ENCODE results near the gene WSCD2. TPM values are rescaled to one million over a fixed set of nuclear protein-coding genes. Genes with fewer than 3 reads are reported as not detected.

WSCD2 gene
- total RNA-seq, 1 donor from 2014 or later = not detected

DNA sequence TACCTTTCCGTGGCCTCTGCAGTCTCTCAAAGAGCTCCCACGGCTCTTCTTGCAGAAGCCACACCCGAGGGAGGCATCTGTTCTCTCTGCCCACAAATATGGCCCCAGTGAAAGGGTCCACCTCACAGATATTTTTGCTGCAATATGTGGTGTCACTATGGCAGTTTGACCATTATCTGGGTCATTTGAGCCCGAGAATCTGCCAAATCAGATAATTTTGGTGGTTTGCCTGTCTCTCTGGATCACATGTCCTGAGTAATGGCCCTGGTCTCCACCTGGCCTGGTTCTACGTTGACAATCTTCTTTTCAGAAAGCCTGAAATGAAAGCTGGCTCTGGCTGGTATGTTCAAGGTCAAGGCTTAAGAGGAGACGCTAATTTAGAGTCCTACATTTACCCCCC is 5.7 kb upstream of the WSCD2 start:
- Mint-ChIP-seq H3K9me3 (no peaks in the 10 kb centered on the region), H3K4me1 (ENCODE audit: low read depth) (peaks cover 8% of the 10 kb centered on the region), H3K4me3 (no peak overlapping the region), H3K36me3 (ENCODE audit: low read depth) (no peaks in the 10 kb centered on the region), H3K27ac (no peak overlapping the region), H3K27me3 (ENCODE audit: insufficient read depth) (peaks cover 17% of the 10 kb centered on the region)
- no peak for DNase-seq (ENCODE audit: low spot score)
- intact Hi-C loops (cut with micrococcal nuclease) = no loop called here

DNA sequence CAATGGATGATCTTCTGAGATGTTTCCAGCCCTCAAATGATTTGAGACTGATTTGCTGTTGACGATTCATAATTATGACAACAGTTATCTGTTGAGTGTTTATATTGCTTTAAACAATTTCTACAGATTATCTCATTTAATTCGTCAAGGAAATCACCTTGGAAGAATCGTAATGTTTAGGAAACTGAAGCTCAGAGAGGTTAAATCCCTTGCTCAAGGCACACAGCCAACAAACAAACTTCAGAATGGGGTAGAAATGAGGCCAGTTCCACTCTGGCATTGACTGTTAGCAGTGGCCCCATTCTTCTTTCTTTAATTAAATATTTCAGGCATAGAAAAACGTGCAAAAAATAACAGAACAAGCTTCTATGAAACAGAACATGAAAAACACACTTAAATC is 4.0 kb upstream of the WSCD2 start:
- Mint-ChIP-seq H3K4me1 (ENCODE audit: low read depth) (no peaks in the 10 kb centered on the region), H3K9me3 (no peaks in the 10 kb centered on the region), H3K36me3 (ENCODE audit: low read depth) (no peaks in the 10 kb centered on the region), H3K4me3 (no peak overlapping the region), H3K27me3 (ENCODE audit: insufficient read depth) (peaks cover 25% of the 10 kb centered on the region), H3K27ac (no peak overlapping the region)
- DNase-seq (ENCODE audit: low spot score) = no peak
- intact Hi-C loops (cut with micrococcal nuclease) = no loop called here

DNA sequence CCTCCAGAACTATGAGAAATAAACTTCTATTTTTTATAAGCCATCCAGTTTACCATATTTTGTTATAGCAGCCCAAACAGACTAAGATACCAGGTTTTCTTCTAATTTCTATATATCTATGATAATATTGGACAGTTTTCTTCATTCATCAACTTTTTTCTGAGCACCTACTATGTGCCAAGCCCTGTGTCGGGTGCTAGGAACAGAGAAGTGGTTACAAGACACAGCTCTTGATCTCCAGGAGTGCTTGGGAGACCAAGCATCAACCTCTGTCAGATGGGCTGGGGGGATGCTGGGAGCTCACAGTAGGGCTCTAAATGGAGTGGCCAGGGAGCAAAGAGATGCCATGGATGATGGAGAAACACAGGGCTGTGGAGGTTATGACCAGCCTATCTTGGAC is 2.9 kb upstream of the WSCD2 start:
- Mint-ChIP-seq H3K4me1 (ENCODE audit: low read depth) (no peaks in the 10 kb centered on the region), H3K27me3 (ENCODE audit: insufficient read depth) (peaks cover 25% of the 10 kb centered on the region), H3K36me3 (ENCODE audit: low read depth) (no peaks in the 10 kb centered on the region), H3K4me3 (no peak overlapping the region), H3K27ac (no peak overlapping the region), H3K9me3 (no peaks in the 10 kb centered on the region)
- intact Hi-C loops (cut with micrococcal nuclease) = no loop called here
- DNase-seq (ENCODE audit: low spot score) = no peak

DNA sequence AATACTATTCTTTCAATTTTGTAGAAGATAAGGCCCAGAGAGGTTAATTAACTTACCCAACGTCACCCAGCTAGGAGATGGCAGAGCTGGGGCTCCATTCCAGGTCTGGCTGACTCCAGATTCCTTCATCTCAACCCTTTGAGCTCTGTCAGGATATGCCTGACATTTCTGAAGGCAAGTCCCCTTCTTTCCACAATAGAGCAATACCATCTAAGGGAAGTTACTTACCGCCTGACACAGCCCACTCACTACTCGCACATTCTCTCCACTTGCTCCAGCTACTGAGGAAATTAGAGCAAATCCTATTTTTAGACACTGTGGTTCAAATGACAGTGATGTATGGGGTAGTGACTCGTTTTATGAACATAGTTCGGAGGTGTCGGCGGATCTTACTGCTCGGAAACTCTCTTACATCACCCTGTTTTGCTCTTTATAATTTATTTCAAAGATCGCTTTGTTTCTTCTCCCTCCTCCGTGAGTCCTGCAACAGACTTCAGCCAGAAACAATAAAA is 2.0 kb upstream of the WSCD2 start:
- intact Hi-C loops (cut with micrococcal nuclease) = no loop called here
- Mint-ChIP-seq H3K36me3 (ENCODE audit: low read depth) (no peaks in the 10 kb centered on the region), H3K4me3 (no peak overlapping the region), H3K9me3 (no peaks in the 10 kb centered on the region), H3K27ac (no peak overlapping the region), H3K4me1 (ENCODE audit: low read depth) (no peaks in the 10 kb centered on the region), H3K27me3 (ENCODE audit: insufficient read depth) (peaks cover 25% of the 10 kb centered on the region)
- no peak for DNase-seq (ENCODE audit: low spot score)

DNA sequence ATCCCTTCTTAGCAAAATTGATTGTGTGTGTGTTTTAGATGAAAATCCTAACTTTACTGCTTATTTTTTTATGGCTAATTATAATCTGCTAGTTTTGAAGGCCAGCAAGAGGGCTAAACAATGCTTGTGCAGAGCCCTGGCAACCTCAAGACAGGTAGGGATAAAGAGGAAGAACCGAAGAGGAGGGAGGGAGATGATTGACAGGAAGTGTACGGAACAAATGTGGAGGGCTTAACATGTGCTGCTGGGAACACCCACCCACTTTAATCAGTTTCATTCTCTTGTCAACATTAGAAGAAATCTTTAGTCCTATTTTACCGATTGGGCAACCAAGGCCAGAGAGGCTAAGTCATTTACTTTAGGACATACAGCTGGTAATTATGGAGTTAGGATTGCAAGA is 1.4 kb upstream of the WSCD2 start:
- peaks cover 25% of the 10 kb centered on the region for H3K27me3 Mint-ChIP-seq (ENCODE audit: insufficient read depth)
- no peaks in the 10 kb centered on the region for H3K9me3 Mint-ChIP-seq
- no peak for DNase-seq (ENCODE audit: low spot score)
- H3K27ac Mint-ChIP-seq = no peak overlapping the region
- intact Hi-C loops (cut with micrococcal nuclease) = no loop called here
- no peak overlapping the region for H3K4me3 Mint-ChIP-seq
- H3K36me3 Mint-ChIP-seq (ENCODE audit: low read depth) = no peaks in the 10 kb centered on the region
- H3K4me1 Mint-ChIP-seq (ENCODE audit: low read depth) = no peaks in the 10 kb centered on the region

DNA sequence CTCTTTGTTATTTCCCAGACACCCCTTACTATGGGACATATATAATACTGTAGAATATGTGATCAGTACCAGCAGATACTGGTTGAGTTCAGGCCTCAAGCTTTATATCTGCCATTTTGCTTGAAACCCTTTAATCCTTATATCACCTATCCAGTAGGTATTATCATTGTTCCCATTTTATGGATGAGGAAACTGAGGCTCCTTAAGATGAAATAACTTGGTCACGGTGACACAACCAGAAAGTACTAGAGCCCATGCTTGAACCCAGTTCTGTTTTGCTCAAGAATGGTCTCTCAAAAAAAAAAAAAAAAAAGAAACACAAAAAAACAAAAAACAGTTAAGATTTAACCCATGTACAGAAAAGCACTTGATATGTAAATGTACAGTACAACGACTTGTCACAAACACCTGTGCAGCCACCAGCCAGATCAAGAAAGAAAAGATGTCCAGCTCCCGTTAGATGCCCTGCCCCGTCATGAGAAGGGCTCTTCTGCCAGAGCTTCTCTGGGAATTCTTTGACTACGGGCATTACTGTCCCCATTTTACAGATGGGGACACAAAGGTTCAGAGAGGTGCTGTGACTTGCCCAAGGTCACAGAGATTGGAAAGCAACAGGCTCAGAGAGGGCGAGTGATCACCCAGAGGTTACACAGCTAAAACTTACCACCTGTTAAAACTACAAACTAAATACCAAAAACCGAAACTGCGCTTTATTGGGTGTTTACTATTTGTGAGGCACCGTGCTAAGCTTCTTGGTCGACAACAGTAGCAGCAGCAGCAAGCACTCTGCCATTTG is 669 bp upstream of the WSCD2 start:
- Mint-ChIP-seq H3K36me3 (ENCODE audit: low read depth) (no peaks in the 10 kb centered on the region), H3K27ac (no peak overlapping the region), H3K27me3 (ENCODE audit: insufficient read depth) (peaks cover 25% of the 10 kb centered on the region), H3K4me1 (ENCODE audit: low read depth) (no peaks in the 10 kb centered on the region), H3K4me3 (no peak overlapping the region), H3K9me3 (no peaks in the 10 kb centered on the region)
- intact Hi-C loops (cut with micrococcal nuclease) = no loop called here
- no peak for DNase-seq (ENCODE audit: low spot score)

DNA sequence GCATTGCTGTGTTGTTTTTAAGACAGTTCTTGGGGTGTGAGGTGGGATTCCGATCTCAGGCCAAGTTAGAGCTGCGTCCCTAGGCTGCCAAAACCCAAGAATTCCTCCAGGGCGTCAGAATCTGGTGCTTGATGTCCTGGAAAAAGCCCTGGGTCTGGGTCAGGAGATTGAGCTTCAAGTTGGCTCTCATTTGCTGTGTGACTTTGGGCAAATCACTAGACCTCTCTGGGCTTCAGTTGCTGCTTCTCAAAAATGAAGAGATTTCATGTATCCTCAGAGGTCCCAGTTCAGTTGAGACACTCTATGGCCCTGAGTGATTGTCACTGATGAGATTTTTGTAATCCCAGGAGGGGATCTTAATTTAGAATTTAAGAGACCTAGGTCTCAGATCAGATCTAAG is 1.9 kb downstream of the WSCD2 start:
- Mint-ChIP-seq H3K27me3 (ENCODE audit: insufficient read depth) (peaks cover 25% of the 10 kb centered on the region), H3K27ac (no peak overlapping the region), H3K4me3 (no peak overlapping the region), H3K4me1 (ENCODE audit: low read depth) (no peaks in the 10 kb centered on the region), H3K9me3 (no peaks in the 10 kb centered on the region), H3K36me3 (ENCODE audit: low read depth) (no peaks in the 10 kb centered on the region)
- no peak for DNase-seq (ENCODE audit: low spot score)
- intact Hi-C loops (cut with micrococcal nuclease) = no loop called here

DNA sequence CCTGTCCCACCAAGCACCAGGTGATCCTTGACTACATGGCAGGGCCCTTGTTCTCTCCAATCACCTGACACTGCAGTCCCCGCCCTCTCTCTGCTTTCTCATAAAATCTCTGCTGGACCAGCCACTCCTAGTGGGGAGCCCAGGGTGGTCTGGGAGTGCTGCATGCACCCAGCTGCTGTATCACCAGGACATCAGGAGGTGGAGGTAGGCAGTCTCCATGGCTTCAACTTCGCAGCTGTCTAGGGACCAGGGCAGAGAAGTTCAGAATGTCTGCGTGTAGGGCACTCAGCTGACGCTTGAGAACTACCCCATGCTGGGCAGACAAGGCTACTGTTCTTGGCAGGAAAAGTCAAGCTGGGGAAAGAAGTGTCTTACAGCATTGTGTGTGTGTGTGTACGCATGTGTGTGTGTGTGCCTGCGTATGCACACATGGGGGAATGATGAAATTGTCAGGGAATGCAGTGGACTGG is 2.6 kb downstream of the WSCD2 start:
- H3K36me3 Mint-ChIP-seq (ENCODE audit: low read depth) = no peaks in the 10 kb centered on the region
- DNase-seq (ENCODE audit: low spot score) = no peak
- intact Hi-C loops (cut with micrococcal nuclease) = no loop called here
- H3K27me3 Mint-ChIP-seq (ENCODE audit: insufficient read depth) = peaks cover 20% of the 10 kb centered on the region
- no peak overlapping the region for H3K4me3 Mint-ChIP-seq
- H3K27ac Mint-ChIP-seq = no peak overlapping the region
- H3K4me1 Mint-ChIP-seq (ENCODE audit: low read depth) = no peaks in the 10 kb centered on the region
- H3K9me3 Mint-ChIP-seq = no peaks in the 10 kb centered on the region

DNA sequence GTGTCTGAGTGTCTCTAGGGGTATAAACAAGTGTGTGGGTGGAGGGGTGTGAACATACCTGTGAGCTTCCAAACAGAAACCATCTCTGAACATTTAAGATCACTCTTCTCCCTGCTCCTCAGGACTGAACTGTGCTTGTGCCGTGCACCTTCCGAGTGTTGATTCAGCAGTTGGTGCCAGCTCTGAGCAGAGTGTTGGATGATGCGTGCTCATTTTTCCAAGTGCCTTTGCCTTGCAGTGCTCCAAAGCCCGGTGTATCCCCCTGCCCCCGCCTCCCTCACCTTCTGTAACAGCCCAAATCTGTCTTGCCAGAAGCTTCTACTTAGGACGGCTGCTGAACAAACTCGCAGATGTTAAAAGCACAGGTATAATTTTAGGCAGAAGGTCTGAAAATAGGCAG is 4.4 kb downstream of the WSCD2 start:
- H3K36me3 Mint-ChIP-seq (ENCODE audit: low read depth) = no peaks in the 10 kb centered on the region
- H3K4me1 Mint-ChIP-seq (ENCODE audit: low read depth) = no peaks in the 10 kb centered on the region
- peaks cover 7% of the 10 kb centered on the region for H3K27me3 Mint-ChIP-seq (ENCODE audit: insufficient read depth)
- H3K4me3 Mint-ChIP-seq = no peak overlapping the region
- no peak overlapping the region for H3K27ac Mint-ChIP-seq
- intact Hi-C loops (cut with micrococcal nuclease) = no loop called here
- H3K9me3 Mint-ChIP-seq = no peaks in the 10 kb centered on the region
- no peak for DNase-seq (ENCODE audit: low spot score)

DNA sequence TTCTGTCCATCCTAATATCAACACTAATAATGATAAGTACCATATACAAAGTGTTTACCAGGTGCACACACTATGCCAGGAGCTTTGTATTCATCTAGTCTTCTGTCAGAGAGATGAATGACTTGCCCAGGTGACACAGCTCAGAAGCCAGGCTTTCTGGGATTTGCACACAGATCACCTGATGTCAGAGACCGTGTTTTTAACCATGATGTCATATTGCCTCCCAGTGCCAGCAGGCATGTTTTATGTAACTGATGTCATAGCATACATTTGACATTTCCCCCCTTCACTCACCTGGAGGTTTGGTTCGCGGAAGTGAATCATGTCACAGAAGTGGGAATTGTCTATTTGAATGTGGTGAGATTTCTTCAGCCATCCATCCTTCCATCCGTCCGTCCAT is 5.7 kb downstream of the WSCD2 start:
- no peak for DNase-seq (ENCODE audit: low spot score)
- H3K9me3 Mint-ChIP-seq = no peaks in the 10 kb centered on the region
- no peak overlapping the region for H3K4me3 Mint-ChIP-seq
- intact Hi-C loops (cut with micrococcal nuclease) = no loop called here
- no peaks in the 10 kb centered on the region for H3K4me1 Mint-ChIP-seq (ENCODE audit: low read depth)
- no peak overlapping the region for H3K27ac Mint-ChIP-seq
- no peaks in the 10 kb centered on the region for H3K27me3 Mint-ChIP-seq (ENCODE audit: insufficient read depth)
- no peaks in the 10 kb centered on the region for H3K36me3 Mint-ChIP-seq (ENCODE audit: low read depth)

DNA sequence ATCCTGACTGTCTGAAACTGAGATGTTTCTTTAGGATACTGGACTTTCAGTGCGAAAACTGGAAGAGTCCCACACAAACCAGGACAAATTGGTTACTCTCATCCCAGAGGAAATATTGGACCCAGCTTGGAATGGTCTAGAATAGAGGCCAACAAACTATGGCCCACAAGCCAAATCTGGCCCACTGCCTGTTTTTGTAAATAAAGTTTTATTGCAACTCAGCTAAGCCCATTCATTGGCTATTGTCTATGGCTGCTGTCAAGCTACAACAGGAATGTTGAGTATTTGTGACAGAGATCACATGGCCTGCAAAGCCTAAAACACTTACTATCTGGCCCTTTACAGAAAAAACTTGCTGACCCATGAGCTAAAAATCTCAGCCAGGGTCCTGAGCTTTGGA is 6.5 kb downstream of the WSCD2 start:
- intact Hi-C loops (cut with micrococcal nuclease) = no loop called here
- no peaks in the 10 kb centered on the region for H3K9me3 Mint-ChIP-seq
- H3K27ac Mint-ChIP-seq = no peak overlapping the region

DNA sequence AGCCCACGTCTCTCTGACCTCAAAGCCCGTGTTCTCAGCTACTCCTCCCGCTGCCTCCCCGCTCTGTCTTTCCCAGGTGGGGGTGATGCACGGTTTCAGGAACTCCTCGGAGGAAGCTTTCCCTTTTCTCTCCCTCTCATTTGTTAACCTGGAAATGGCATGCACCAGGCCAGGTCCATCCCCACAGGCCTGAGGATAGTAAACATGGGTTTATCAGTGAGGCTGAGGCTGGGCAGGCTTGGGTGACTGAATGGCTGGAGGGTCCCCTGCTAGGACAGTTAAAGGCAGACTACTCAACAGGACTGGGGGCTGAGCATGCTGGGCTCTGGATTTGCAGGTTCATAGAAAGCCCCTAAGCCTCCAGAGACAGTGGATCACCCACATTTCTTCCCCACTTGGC is 7.6 kb downstream of the WSCD2 start:
- Mint-ChIP-seq H3K4me3 (no peak overlapping the region), H3K4me1 (ENCODE audit: low read depth) (no peaks in the 10 kb centered on the region), H3K9me3 (no peaks in the 10 kb centered on the region), H3K36me3 (ENCODE audit: low read depth) (no peaks in the 10 kb centered on the region), H3K27me3 (ENCODE audit: insufficient read depth) (no peaks in the 10 kb centered on the region), H3K27ac (no peak overlapping the region)
- DNase-seq (ENCODE audit: low spot score) = no peak
- intact Hi-C loops (cut with micrococcal nuclease) = no loop called here

More for the DNA sequence above, 6.5 kb downstream of the WSCD2 start:
- Mint-ChIP-seq H3K36me3 (ENCODE audit: low read depth) (no peaks in the 10 kb centered on the region), H3K27me3 (ENCODE audit: insufficient read depth) (no peaks in the 10 kb centered on the region), H3K4me1 (ENCODE audit: low read depth) (no peaks in the 10 kb centered on the region), H3K4me3 (no peak overlapping the region)
- DNase-seq (ENCODE audit: low spot score) = no peak

DNA sequence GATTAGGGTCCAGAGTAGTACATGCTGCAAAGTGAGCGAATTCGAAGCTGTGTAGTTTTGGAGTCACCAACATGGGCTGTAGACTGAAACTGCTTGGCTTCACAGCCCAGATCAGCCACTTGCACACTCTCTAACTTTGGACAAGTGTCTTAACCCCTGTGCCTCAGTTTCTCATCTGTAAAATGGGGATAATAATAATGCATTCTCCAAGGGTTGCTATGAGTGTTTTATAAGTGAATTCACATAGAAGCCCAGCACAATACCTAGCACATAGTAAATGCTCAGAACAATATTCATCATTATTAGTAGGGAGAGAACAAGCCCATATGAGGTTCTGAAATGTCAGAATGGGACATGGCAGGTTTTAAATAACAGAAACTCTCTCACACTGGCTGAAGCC is 10.4 kb downstream of the WSCD2 start:
- Mint-ChIP-seq H3K27ac (no peak overlapping the region), H3K36me3 (ENCODE audit: low read depth) (no peaks in the 10 kb centered on the region), H3K4me3 (no peak overlapping the region), H3K27me3 (ENCODE audit: insufficient read depth) (peaks cover 2% of the 10 kb centered on the region), H3K9me3 (no peaks in the 10 kb centered on the region), H3K4me1 (ENCODE audit: low read depth) (no peaks in the 10 kb centered on the region)
- DNase-seq (ENCODE audit: low spot score) = no peak
- intact Hi-C loops (cut with micrococcal nuclease) = no loop called here

DNA sequence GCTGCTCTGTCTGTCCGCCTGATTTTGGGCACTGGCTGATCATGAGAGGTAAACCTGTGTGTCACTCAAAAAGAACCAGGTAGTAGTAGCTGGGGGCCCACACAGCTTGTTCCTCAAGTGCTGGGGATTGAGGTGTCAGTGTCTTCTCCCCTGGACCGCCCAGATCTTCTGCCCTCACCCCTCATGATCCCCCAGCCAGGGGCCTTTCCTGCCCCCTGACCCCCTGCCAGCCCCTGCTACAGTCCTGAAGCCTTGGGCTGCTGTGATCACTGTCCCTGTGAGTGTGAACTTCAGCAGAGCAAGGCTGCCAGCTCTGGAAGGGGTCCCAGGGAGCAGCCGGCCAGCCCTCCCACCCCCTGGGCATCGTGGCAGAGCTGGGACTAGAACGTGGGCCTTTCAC is 11.4 kb downstream of the WSCD2 start:
- intact Hi-C loops (cut with micrococcal nuclease) = no loop called here
- Mint-ChIP-seq H3K9me3 (no peaks in the 10 kb centered on the region), H3K4me3 (no peak overlapping the region), H3K36me3 (ENCODE audit: low read depth) (no peaks in the 10 kb centered on the region), H3K27me3 (ENCODE audit: insufficient read depth) (peaks cover 2% of the 10 kb centered on the region), H3K27ac (no peak overlapping the region), H3K4me1 (ENCODE audit: low read depth) (no peaks in the 10 kb centered on the region)
- no peak for DNase-seq (ENCODE audit: low spot score)
